Ishikawa (cell line): ENCODE results near the gene SHISAL2B.

Experiments used
- CEBPB ChIP-seq: IDR thresholded peaks from 2 replicates; pipeline ENCODE4 v1.6.1; 2012
- CREB1 ChIP-seq: IDR thresholded peaks from 2 replicates; pipeline ENCODE4 v1.6.1; 2012; ENCODE audit warnings: low read depth
- EGR1 ChIP-seq: IDR thresholded peaks from 2 replicates; pipeline ENCODE4 v1.6.1; 2012
- EP300 ChIP-seq: IDR thresholded peaks from 2 replicates; pipeline ENCODE4 v1.6.1; 2012; ENCODE audit warnings: borderline replicate concordance
- FOXM1 ChIP-seq: IDR thresholded peaks from 2 replicates; pipeline ENCODE4 v1.6.1; 2012; ENCODE audit warnings: low read depth, borderline replicate concordance
- MAX ChIP-seq: IDR thresholded peaks from 2 replicates; pipeline ENCODE4 v1.6.1; 2012
- NFIC ChIP-seq: IDR thresholded peaks from 2 replicates; pipeline ENCODE4 v1.6.1; 2012
- RAD21 ChIP-seq: IDR thresholded peaks from 2 replicates; pipeline ENCODE4 v1.6.1; 2012; ENCODE audit warnings: low read depth
- REST ChIP-seq: IDR thresholded peaks from 2 replicates; pipeline ENCODE4 v1.6.1; 2012; ENCODE audit warnings: low read depth, mild to moderate bottlenecking
- TAF1 ChIP-seq: IDR thresholded peaks from 2 replicates; pipeline ENCODE4 v1.6.1; 2012; ENCODE audit warnings: low read depth, mild to moderate bottlenecking
- TCF12 ChIP-seq: IDR thresholded peaks from 2 replicates; pipeline ENCODE4 v1.6.1; 2012; ENCODE audit warnings: low read depth
- TEAD4 ChIP-seq: IDR thresholded peaks from 2 replicates; pipeline ENCODE4 v1.6.1; 2012
- USF1 ChIP-seq: IDR thresholded peaks from 2 replicates; pipeline ENCODE4 v1.6.1; 2012
- YY1 ChIP-seq: IDR thresholded peaks from 2 replicates; pipeline ENCODE4 v1.6.1; 2012; ENCODE audit warnings: low read depth
- ZBTB7A ChIP-seq: IDR thresholded peaks from 2 replicates; pipeline ENCODE4 v1.6.1; 2012; ENCODE audit warnings: low read depth

SHISAL2B gene

GRCh38 chr5:64680289-64680688 is 10.0 kb upstream of the SHISAL2B start:
- TF ChIP-seq REST: no peak
- TF ChIP-seq EGR1: no peak
- no peak for TF ChIP-seq TAF1
- TF ChIP-seq RAD21: no peak
- no peak for TF ChIP-seq FOXM1
- TF ChIP-seq TEAD4: no peak
- no peak for TF ChIP-seq NFIC
- TF ChIP-seq EP300: no peak

GRCh38 chr5:64682608-64683007 is 7.7 kb upstream of the SHISAL2B start:
- TF ChIP-seq USF1 (no peak), MAX (no peak), EP300 (no peak)

- TF ChIP-seq RAD21 (no peak), FOXM1 (no peak), EGR1 (no peak), CEBPB (no peak), ZBTB7A (no peak)
Observed at GRCh38 chr5:64685866-64686265, 4.4 kb upstream of the SHISAL2B start.

GRCh38 chr5:64688391-64688790 is 1.9 kb upstream of the SHISAL2B start:
- no peak for TF ChIP-seq YY1
- no peak for TF ChIP-seq TAF1
- no peak for TF ChIP-seq REST
- TF ChIP-seq TCF12: no peak
- TF ChIP-seq FOXM1: no peak
- TF ChIP-seq EP300: no peak
- TF ChIP-seq CEBPB: no peak
- TF ChIP-seq USF1: no peak
- no peak for TF ChIP-seq ZBTB7A

- TF ChIP-seq FOXM1 (no peak), EGR1 (no peak), CREB1 (no peak), EP300 (no peak), TEAD4 (no peak), ZBTB7A (no peak)
Observed at GRCh38 chr5:64688965-64689364, 1.3 kb upstream of the SHISAL2B start.

GRCh38 chr5:64690104-64690416 is 243 bp upstream of the SHISAL2B start:
- TF ChIP-seq CEBPB (no peak), REST (no peak), FOXM1 (no peak), RAD21 (no peak), CREB1 (no peak), NFIC (no peak), ZBTB7A (no peak), TAF1 (no peak), TCF12 (no peak), USF1 (no peak), EGR1 (no peak), EP300 (no peak), TEAD4 (no peak), MAX (no peak), YY1 (no peak)
